ENCODE data around the gene GLIS1.

DNA sequence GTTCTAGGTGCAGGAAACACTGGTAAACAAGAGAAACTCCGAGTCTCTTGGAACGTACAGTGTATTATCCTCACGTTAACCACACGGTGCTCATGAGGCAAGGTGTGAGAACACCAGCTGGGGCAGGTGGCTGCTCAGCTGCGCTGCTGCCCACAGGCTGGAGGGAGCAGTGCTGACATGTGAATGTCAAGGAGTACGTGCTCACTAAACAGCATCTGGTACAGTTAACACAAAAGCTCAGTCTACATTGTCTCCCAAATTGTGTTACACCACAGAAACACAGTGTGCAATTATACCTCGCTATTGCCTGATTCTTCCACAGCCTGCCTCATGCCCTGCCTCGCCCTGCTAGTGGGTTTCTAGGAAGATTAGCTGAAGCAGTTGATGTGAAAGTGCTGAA is 138.4 kb downstream of the GLIS1 start:
- TF ChIP-seq POLR2A (IDR thresholded peaks at IDR 0.05), result no peak
- no peak for TF ChIP-seq CTCF (IDR thresholded peaks at IDR 0.05)

All from lower leg skin (tissue), 3 donors.